Stimulated activated CD4-positive, alpha-beta T cell treated with anti-CD3 and anti-CD28 coated beads, Interleukin-12 subunit alpha, Interleukin-12 subunit beta, amount 100 ng/mL, for 4 hours (primary cell): Measurements from ENCODE around the gene NKTR.

Experiments used
- DNase-seq: peaks from one replicate; pipeline ENCODE4 v3.0.0-alpha.2; 2020

NKTR gene

GRCh38 chr3:42651248-42652091, 51.0 kb downstream of the NKTR start:
- DNase-seq, result no peak

GRCh38 chr3:42652251-42652610, 51.7 kb downstream of the NKTR start:
- no peak for DNase-seq

DNA sequence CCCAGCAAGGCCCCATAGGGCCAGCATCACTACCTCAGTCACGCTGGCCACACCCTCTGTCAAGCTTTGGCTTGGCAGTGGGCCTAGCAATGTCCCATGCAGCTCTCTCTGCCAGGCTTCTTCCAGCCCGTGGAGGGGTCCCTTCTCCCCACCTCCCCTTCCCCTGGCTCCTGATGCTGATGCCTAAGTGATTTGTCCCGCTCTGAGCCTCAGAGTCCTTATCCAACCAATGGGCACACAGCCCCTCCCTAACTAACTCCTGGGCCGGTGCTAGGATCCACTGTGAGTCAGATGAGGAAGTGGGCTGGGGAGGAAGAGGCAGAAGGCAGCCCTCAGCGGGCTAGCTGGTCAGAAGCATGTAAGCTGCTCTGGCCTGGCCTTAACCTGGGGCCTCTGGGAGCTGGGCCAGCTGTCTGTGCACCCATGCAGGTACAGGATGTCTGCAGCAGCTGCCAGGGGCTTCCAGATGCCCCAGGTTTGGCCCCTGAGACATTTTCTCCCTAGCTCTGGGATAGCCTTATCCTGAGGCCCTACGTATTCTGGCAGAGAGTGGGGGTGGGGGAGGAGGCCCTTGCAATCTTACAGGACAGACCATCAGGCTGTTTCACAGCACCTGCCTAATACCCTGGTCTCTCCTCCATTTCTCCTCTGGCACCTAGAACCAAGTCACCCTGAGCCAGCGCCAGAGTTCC, 52.3 kb downstream of the NKTR start:
- DNase-seq, result no peak

DNA sequence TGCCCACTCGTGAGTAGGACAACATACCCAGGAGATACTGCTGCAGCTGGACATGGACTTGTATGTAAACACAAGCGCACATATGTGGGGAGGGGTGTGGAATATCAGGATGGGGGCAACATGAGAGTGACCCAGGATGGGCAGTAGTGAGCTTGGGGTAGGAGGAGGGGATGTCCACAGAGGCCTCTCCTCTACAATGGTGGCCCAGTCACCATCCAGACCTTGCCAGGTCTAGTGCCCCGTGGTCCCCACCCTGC, 52.7 kb downstream of the NKTR start:
- DNase-seq, result no peak

DNA sequence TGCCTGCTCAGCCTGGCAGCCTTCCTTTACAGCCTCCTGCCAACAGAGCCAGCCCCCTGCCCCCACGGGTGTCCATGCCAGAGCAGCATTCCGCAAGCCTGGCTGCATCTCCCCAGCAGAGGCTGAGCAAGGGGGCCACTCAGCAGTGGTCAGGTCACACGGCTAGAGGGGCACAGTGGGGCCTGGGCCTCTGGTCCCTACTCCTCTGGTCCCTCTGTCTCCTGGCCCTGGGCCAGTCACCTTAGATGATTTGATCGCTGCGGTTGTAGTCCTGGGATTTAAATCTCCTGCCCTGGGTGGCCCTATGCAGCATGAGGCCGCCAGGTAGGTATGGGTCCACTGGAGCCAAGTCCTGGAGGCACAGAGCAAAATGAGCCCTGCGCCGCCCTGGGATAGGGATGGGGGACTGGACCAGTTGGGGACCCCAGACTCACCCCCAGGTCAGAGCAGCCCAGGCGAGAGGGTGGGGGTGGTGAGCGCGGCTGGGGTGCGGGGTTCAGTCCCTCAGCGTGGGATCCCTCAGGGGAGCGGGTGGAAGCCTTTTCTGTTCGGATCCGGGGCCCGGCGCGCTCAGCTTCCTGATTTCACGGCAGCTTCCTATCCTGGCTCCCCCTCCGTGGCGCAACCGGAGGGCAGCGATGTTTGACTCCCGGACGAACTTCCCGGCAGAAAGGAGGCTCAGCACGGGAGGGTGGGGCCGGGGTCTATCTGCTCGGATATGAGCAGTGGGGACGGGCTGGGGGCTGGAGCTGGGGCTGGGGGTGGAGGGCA, 53.3 kb downstream of the NKTR start, which contains the start of gene ZBTB47:
ZBTB47 (plus strand) TSS at position 138 of the 771 bp plus-strand sequence. CDS start 4,659 bp downstream, outside the sequence.
- DNase-seq, result no peak

- no peak for DNase-seq
Measured at GRCh38 chr3:42654331-42655201, 54.1 kb downstream of the NKTR start.

DNA sequence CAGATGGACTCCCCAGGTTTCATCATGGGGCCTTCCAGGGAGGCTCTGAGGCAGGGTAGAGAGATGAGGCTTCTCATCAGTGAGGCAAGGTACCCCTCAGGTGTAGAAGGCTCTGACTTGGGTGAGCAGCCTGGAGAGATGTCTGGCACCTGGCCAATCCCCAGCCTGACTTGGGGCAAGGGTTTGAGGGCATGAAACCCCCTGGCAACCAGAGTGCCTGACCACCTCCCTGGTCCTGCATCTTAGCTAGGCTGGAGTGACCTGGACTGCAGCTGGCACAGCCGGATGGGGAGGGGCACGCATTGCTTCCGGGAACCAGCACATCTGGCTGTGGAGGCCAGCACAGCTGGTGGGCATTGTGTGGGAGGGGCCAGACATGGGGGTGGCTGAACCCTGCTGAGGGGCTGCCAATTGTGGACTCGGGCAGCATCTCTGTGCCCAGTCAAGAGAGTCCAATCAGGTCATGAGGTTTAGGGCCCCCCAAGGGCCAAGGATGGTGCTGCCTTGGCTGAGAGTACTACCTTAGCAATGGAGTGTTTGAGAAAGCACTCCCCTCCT, 54.9 kb downstream of the NKTR start:
- no peak for DNase-seq

- DNase-seq, result no peak
Measured at GRCh38 chr3:42655980-42656679, 55.6 kb downstream of the NKTR start.

GRCh38 chr3:42656680-42657610, 56.5 kb downstream of the NKTR start:
- no peak for DNase-seq

DNA sequence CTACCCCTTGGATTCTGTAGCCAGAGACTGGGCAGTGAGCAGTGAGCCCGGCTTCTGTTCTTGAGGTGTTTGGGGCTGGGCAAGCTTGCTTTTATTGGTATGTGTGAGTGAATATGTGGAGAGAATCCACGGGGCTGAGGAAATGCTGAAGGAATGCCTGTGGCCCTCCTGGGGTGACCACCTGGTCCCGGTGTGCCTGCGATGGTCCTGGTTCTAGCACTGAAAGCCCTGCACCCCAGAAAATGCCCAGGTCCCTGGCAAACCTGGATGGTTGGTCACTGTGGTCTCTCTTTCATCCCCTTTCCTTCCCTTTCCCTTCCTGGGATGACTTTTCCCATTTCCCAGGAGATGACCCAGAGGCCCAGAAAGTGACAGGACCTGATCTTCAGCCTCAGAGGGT, 57.2 kb downstream of the NKTR start:
- no peak for DNase-seq

DNA sequence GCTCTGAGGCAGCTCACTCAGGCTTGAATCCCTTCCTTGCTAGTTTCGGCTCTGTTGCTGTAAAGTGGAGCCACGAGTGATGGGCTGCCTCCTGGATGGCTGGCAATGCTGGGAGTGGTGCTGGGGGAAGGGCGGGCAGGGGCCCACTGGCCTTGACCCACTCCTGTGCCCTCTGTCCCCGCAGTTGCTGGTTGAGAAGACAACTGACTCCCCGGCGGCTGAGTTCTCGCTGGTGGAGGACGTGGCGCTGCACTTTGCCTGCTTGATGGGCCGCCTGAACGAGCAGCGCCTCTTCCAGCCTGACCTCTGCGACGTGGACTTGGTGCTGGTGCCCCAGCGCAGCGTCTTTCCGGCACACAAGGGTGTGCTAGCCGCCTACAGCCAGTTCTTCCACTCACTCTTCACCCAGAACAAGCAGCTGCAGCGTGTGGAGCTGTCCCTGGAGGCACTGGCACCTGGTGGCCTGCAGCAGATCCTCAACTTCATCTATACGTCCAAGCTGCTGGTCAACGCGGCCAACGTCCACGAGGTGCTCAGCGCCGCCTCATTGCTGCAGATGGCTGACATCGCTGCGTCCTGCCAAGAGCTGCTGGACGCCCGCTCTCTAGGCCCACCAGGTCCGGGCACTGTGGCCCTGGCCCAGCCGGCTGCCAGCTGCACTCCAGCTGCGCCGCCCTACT, 57.7 kb downstream of the NKTR start:
- DNase-seq, result no peak

DNA sequence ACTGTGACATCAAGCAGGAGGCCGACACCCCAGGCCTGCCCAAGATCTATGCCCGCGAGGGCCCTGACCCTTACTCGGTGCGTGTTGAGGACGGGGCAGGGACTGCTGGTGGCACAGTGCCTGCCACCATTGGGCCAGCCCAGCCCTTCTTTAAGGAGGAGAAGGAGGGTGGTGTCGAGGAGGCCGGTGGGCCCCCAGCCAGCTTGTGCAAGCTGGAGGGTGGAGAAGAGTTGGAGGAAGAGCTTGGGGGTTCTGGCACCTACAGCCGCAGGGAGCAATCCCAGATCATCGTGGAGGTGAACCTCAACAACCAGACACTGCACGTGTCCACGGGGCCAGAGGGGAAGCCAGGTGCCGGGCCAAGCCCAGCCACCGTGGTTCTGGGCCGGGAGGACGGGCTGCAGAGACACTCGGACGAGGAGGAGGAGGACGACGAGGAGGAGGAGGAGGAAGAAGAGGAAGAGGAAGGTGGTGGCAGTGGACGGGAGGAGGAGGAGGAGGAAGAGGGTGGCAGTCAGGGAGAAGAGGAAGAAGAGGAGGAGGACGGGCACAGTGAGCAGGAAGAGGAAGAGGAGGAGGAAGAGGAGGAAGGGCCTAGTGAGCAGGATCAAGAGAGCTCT, 58.4 kb downstream of the NKTR start:
- DNase-seq, result no peak

GRCh38 chr3:42659451-42660130, 59.1 kb downstream of the NKTR start:
- no peak for DNase-seq

DNA sequence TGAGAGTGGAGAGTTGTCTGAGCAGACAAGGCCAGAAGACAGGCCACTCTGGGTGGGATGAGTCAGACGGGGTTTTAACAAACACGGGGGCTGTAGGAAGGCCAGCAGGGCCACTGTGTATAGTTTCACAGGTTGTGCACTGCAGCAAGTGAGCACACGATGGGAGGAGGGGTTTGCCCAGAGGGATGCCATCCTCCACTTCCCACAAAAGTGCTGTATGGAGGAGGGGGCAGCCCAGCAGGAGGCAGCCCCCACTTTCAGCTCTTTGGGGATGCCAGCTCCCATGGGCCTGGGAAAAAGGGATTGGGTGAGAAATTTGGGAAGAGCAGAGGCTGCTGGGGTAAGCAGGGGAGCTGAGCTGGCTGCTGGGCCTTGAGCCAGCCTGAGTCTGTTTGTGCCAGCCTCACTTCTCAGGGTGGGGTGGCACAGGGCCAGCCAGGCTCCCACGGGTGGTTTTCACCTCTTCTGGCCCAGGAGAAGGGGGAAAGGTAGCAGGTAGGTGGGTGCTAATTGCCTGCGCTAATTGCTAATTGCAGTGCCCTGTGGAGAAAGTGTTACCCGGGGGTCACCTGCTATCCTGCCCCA, 59.7 kb downstream of the NKTR start:
- no peak for DNase-seq

GRCh38 chr3:42660898-42661297, 60.4 kb downstream of the NKTR start:
- DNase-seq, result no peak

GRCh38 chr3:42661593-42662022, 61.1 kb downstream of the NKTR start:
- DNase-seq, result no peak

- no peak for DNase-seq
Measured at GRCh38 chr3:42662037-42662812, 61.7 kb downstream of the NKTR start.
